ENCODE results near the gene BEST4.

GRCh38 chr1:44757420-44757819 lies 30.6 kb downstream of the BEST4 start:
- TF ChIP-seq POLR2AphosphoS5 (IDR thresholded peaks at IDR 0.05) = no peak
- TF ChIP-seq RAD21 (conservative IDR thresholded peaks at IDR 0.05) = no peak
- TF ChIP-seq, protein P1, sequence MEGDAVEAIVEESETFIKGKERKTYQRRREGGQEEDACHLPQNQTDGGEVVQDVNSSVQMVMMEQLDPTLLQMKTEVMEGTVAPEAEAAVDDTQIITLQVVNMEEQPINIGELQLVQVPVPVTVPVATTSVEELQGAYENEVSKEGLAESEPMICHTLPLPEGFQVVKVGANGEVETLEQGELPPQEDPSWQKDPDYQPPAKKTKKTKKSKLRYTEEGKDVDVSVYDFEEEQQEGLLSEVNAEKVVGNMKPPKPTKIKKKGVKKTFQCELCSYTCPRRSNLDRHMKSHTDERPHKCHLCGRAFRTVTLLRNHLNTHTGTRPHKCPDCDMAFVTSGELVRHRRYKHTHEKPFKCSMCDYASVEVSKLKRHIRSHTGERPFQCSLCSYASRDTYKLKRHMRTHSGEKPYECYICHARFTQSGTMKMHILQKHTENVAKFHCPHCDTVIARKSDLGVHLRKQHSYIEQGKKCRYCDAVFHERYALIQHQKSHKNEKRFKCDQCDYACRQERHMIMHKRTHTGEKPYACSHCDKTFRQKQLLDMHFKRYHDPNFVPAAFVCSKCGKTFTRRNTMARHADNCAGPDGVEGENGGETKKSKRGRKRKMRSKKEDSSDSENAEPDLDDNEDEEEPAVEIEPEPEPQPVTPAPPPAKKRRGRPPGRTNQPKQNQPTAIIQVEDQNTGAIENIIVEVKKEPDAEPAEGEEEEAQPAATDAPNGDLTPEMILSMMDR (IDR thresholded peaks at IDR 0.05; ENCODE audit: poor library complexity, severe bottlenecking) = no peak
- no peak for TF ChIP-seq EP300 (conservative IDR thresholded peaks at IDR 0.05; ENCODE audit: poor library complexity, severe bottlenecking)

All from neural cell (in vitro differentiated cells).